Raji (cell line): Measurements from ENCODE around the gene COQ3.

Experiments
- POLR2A ChIP-seq: IDR thresholded peaks from 2 replicates; pipeline ENCODE4 v1.6.1; 2011; ENCODE audit warnings: low read depth, low read length, control low read depth; ENCODE audit not compliant: insufficient read depth

The COQ3 gene, protein sequence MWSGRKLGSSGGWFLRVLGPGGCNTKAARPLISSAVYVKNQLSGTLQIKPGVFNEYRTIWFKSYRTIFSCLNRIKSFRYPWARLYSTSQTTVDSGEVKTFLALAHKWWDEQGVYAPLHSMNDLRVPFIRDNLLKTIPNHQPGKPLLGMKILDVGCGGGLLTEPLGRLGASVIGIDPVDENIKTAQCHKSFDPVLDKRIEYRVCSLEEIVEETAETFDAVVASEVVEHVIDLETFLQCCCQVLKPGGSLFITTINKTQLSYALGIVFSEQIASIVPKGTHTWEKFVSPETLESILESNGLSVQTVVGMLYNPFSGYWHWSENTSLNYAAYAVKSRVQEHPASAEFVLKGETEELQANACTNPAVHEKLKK

DNA sequence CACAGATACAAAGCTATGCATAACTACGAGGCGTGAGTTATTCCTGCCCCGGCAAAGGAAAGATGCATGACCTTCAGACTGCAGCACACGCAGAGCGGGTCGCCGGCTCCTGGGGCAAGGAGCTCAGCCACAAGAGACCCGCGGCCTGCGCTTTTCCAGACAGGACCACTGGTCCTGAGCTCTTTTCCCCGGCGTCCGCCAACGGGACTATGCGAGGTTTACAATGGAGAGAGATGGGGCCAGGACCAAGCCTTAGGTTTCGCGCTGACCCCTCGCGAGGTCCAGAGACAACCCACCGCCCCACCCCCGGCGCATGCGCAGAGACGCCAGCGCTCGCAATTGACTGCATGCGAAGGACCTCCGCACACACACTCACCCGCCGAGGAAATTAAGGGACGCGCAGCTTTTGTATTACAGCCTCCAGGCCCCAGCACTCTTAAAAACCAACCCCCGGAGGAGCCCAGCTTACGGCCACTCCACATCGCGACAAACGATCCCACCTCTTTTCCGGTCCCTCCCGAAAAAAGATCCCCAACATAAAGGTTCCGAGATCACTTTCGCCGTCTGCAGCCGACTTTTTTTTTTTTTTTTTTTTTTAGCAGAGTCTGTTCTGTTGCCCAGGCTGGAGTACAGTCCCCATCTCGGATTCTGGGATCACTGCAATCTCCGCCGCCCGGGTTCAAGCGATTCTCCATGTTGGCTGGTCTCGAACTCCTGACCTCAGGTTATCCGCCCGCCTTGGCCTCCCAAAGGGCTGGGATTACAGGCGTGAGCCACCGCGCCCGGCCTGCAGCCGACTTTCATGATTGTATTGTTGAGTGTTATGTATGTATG, at the start of gene COQ3:
Gene COQ3 (minus strand): TSS at position 498 of the 834 bp plus-strand sequence. CDS start 16 bp downstream, at position 482.
- peak; percentile 60 for TF ChIP-seq POLR2A

DNA sequence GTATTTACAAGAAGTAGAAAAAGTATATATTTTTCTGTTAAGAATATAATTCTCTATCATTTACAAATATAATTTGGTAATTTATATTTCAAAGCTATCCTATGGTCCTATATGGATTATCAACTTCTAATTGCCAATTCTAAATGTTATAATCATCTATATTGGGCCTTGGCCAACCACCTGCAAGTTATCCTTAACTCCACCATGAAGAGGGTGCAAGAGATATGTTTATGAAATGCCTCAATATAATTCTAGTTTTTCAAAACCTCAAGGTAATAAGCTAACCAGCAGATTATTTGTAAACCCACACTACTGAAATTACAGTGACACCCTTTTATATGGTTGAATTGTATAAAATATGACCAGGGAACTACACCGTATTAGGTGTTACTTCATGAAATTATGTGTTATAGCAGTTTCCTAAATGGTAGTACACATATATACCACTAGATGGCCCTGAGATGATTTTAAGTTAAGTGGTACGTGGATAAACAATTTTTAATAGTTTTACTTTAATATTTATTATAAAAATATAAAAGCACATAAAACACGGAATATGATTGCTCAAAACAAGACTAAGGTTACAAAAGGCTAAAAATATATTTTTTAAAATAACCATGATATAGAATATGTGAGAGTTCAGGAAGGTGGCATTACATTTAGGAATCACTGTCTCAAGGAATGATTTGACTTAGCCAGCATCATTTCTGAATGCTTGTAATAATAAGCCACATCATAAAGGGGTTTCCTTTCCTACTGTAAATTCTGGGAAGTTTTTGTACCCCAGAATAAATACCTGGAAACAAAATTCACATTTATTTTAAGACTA, 40.9 kb upstream of the COQ3 start:
- TF ChIP-seq POLR2A, result no peak

DNA sequence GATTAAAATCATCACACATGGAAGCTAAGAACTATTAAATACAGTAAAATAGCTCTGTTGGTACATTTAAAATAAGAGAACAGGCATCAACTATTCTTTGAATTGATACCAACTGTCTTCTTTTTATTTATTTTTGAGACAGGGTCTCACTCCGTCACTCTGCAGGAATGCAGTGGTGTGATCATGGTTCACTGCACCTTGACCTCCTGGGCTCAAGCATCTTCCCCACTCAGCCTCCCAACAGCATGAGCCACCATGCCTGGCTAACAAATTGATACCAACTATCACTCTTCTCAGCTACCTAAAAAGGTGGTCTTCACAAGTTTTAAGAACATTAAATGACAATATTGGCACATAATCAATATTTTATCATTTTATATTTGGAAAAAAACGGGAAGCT, 38.9 kb upstream of the COQ3 start:
- no peak for TF ChIP-seq POLR2A

DNA sequence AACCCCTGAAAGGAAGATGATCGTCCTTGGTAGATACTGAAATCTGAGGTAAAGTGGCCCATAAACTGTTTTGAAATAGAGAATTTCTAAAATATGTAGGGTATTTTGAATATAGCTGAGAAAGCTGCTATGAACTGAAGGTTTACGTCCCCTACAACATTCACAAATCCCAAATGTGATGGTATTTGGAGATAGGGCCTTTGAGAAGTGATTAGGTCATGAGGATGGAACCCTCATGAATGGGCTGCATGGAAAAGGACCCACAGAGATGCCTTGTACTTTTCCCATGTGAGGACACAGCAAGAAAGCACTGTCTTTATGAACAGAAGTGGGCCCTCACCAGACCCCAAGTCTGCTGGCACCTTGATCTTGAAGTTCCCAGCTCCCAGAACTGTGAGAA, 37.9 kb upstream of the COQ3 start:
- no peak for TF ChIP-seq POLR2A

DNA sequence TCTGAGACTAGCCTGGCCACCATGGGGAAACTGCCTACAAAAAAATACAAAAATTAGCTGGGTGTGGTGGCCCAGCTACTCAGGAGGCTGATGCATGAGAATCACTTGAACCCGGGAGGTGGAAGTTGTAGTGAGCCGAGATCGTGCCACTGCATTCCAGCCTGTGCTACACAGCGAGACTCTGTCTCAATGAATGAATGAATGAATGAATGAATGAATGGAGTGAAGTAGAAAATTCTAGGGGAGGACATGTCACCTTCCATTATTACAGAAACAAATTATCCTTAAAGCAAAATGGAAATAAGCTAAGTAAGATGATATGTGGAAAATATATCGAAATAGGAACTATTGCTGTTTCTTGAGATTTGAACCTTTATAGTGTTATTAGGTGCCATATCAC, 34.0 kb upstream of the COQ3 start:
- TF ChIP-seq POLR2A, result no peak

DNA sequence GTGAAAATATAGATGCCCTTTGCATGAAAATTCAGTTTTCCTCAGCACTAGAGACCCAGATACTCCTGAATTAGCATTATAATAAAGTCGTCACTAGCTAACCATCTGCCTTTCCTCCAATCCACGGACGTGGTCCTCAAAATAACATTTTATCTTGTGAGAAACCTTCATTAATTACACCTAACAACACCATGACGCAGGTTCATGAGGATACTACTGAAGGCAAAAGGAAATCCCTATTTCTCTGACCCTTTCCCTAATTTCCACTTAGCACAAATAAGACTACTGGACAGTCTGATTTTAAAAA, 32.4 kb upstream of the COQ3 start:
- no peak for TF ChIP-seq POLR2A

DNA sequence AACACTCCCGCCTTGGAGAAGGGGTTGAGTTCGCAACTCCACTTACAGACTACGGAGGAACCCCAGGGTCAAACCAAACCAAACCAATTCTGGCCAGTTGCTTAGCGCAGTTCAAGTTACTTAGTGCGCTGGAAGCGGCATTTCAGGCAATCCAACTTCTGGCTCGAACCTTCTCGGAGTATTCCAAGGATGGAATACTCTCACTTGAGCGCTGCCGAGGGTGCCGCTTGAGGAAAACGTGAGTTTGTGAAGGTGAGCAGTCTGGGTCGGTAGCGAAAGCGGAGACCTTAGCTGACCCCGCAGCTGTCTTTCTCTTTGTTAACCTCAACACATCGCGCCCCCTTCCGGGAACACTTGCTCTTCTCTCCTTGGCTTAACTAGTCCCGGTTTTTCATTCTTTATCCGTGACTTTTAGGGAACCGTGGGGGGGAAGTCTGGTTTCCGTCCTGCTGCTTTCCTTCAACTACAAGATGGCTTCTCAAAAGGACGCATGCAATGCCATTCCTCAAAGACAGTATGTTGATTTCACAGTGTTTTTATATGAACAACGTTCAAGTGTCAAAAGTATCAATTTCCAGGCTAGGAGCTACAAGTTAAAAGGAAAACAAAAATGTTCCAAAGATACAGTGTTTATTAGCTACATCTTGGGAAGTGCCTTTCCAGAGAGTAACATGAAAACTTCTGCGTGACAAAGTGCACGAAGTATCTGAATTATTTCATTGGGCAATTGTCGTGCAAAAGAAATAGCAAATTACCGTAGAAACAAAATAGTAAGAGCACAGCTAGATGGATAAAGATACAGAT, 31.9 kb upstream of the COQ3 start:
- no peak for TF ChIP-seq POLR2A

DNA sequence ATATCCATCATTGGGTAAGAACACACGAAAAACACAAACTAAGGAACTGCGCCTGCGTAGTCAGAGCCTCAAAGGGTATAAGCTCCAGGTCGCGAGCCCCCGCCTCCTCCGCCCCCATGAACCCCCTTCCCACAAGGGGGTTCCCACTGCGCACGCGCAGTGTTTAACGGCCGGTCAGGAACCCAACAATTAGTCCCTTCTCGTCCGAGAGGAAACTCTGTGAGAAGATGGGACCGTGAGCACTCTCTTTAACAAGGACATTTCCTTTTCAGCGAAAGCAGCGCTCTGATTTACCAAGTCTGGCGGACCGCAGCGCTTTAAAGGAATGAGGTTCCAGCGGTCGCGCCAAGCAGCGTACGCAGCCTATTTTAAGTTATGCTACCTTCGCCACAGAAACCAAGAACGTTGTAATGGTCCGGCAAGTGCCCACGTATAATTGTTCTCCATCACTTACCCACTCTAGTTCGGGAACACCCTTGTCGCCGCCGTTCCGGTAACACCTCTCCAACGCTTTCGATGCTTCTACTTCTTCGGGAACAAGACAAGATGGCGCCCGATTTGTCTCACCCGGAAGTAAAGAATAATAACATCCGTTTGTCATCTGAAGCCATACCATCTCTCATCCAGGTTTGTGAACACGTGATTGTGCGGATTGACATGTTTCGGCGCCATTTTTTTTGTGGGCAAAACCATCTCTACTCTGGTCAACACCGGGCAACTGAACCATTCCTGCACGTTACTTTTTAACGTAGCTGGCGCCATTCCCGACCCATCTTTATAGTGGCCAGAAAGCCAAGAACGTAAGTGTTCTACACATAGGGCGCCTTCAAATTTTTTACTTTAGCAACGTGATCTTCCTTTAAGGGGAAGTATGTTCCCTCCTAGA, 31.0 kb upstream of the COQ3 start, which contains the start of gene PNISR:
Gene PNISR (minus strand): TSS at position 548 of the 886 bp plus-strand sequence. CDS start 10,649 bp downstream, outside the sequence.
- TF ChIP-seq POLR2A, result peak; percentile 88

DNA sequence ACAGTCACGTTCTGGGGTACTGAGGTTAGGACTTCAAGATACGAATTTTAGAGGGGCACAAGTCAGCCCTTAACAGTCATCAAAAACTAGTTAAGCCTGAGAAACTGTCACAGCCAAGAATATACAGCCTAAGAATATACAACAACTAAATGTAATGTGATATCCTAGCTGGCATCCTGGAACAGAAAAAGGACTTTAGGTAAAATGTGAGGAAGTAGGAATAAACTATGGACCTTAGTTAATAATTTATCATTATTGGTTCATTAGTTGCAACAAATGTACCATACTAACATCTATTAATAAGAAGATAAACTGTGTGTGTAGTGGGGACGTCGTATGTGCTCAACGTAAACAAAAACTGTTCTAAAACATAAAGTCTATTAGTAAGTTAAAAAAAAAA, 30.0 kb upstream of the COQ3 start:
- TF ChIP-seq POLR2A, result no peak

DNA sequence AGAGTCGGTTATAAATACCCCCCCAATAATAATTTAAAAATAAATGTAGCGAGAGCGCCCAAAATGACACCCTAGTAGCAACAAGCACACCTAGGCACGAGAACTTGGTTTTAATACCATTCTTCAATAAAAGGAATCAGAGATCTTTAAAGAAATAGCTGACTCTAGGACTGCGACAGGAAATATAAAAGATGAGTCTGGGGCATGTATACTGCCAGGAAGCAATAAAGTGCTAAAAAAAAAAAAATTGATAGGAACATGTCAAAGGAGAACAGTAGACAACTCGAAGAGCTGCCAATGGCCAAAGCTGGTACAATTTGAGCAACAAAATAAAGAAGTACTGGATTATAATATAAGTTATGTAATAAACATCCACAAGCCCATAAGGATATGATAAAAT, 28.9 kb upstream of the COQ3 start:
- TF ChIP-seq POLR2A, result no peak

DNA sequence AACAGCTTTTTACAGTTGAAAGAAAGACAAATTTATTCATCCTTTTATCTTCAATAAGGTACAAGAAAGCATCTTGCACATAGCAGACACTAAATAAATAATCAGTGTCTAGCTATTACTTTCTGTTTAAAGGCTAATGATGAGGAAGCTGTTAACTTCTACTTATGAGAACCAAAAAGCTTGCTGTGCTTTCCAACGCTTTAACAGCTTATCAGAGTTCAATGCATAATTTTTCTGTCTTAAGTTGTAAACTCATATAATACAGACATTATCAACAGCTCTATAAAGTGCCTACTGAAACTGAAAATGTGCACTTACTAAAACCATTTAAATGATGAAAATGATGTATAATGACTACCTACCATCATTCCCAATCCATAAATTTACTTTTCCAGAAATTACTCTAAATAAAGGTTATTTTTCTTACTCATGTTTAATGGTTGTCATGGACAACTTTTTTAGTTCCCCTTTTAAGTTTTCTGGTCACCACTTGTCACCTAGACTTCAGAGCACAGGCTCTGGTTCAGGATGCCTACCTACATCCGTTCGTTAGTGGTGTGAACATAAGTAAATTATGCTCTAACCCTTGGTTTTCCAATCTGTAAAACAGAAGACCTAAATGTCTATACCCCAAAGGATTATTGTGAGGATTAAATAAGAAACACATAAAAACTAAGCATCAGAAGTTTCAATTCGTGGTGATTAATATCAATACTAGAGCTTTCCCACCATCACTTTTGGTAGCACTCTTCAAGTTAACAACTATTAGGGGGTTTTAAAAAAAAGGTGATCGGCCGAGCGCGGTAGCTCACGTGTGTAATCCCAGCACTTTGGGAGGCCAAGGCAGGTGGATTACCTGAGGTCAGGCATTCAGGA, 23.1 kb upstream of the COQ3 start:
- no peak for TF ChIP-seq POLR2A

DNA sequence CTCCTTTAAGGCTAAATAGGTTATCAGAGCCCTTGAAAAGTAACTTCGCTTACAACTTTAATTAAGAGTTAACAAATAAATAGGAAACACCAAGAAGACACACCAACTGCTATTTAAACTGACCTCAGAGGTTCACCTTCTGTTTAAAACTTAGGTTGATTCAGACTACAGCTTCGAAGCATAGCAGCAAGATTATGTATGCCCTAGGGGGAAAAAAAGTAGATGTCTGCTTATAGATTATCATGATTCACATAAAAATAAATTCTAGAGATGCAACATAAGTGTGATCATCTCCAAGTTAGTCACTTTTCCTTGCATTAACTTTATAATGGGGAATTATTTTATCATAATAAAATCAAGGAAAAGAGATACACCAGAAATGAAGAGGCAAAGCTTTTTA, 22.2 kb upstream of the COQ3 start:
- no peak for TF ChIP-seq POLR2A

DNA sequence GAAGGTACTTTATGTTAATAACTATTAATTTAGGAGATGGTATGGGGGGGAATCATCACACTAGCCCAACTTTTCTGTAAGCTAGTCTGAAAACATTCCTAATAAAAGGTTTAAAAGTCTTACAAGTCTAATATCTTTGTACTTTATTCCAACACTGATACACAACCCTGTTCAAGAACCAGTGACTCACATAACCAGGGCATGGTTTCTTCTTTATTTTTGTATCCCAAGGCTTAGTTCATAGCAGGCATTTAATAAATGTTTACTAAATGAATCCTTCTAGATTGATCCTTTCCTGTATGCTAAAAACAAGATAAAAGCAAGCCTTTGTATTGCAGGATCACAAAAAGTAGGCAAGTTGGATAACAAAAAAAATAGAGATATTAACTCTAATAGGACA, 21.5 kb upstream of the COQ3 start:
- TF ChIP-seq POLR2A, result no peak
